Liver (tissue), 9 donors: Measurements from ENCODE around the gene ZBTB7B. TPM values are rescaled to one million over a fixed set of nuclear protein-coding genes. Genes with fewer than 3 reads are reported as not detected.

Source experiments
- DNase-seq: peaks from one replicate; pipeline ENCODE4 v3.0.0-alpha.2; 2017; ENCODE audit warnings: low spot score
- H3K27ac ChIP-seq, 2 donors: one replicate each; pipeline ENCODE4 v1.7.0; 2013; ENCODE audit warnings: inconsistent platforms in 2 of 2, low read length in 2 of 2, control low read depth in 1 of 2, low read depth in 1 of 2, mild to moderate bottlenecking in 1 of 2
- H3K27me3 ChIP-seq, 4 donors: one replicate each; pipeline versions ENCODE4 v1.6.1 to v1.7.0; 2013; ENCODE audit warnings: low read length in 3 of 4, inconsistent platforms in 1 of 4, mild to moderate bottlenecking in 1 of 4, moderate library complexity in 1 of 4; ENCODE audit not compliant: control insufficient read depth in 4 of 4, insufficient read depth in 4 of 4
- H3K36me3 ChIP-seq, 4 donors: one replicate each; pipeline versions ENCODE4 v1.6.1 to v1.7.0; 2013; ENCODE audit warnings: low read length in 3 of 4, mild to moderate bottlenecking in 3 of 4, low read depth in 1 of 4, moderate library complexity in 1 of 4; ENCODE audit not compliant: control insufficient read depth in 4 of 4, insufficient read depth in 3 of 4
- H3K4me1 ChIP-seq, 4 donors: one replicate each; pipeline versions ENCODE4 v1.6.1 to v1.7.0; 2013; ENCODE audit warnings: low read length in 3 of 4, mild to moderate bottlenecking in 3 of 4, moderate library complexity in 1 of 4; ENCODE audit not compliant: control insufficient read depth in 4 of 4, insufficient read depth in 4 of 4
- H3K4me3 ChIP-seq, 3 donors: one replicate each; pipeline versions ENCODE4 v1.6.1 to v1.7.0; 2013; ENCODE audit warnings: low read length in 3 of 3, control low read depth in 1 of 3, low read depth in 1 of 3, mild to moderate bottlenecking in 1 of 3
- H3K9ac ChIP-seq, 2 donors: one replicate each; pipeline ENCODE4 v1.7.0; 2013; ENCODE audit warnings: low read length in 2 of 2, mild to moderate bottlenecking in 2 of 2, moderate library complexity in 2 of 2, control low read depth in 1 of 2, low read depth in 1 of 2
- H3K9me3 ChIP-seq, 4 donors: one replicate each; pipeline versions ENCODE4 v1.6.1 to v1.7.0; 2013; ENCODE audit warnings: low read length in 3 of 4; ENCODE audit not compliant: control insufficient read depth in 4 of 4
- EGR1 ChIP-seq, 2 donors: IDR thresholded peaks; 2 replicates each; pipeline ENCODE4 v1.6.1; 2016 to 2018; ENCODE audit warnings: antibody characterized with exemption in 2 of 2, low read depth in 2 of 2
- FOXA1 ChIP-seq: IDR thresholded peaks from 2 replicates; pipeline ENCODE4 v1.6.1; 2016; ENCODE audit warnings: antibody characterized with exemption
- GABPA ChIP-seq, 2 donors: IDR thresholded peaks in 1 of 2; conservative IDR thresholded peaks in 1 of 2; 2 replicates each; pipeline ENCODE4 v1.6.1; 2016; ENCODE audit warnings: antibody characterized with exemption in 2 of 2, mild to moderate bottlenecking in 1 of 2, moderate library complexity in 1 of 2
- HNF4A ChIP-seq, 2 donors: conservative IDR thresholded peaks; 2 replicates each; pipeline ENCODE4 v1.6.1; 2016; ENCODE audit warnings: antibody characterized with exemption in 2 of 2, mild to moderate bottlenecking in 2 of 2
- HNF4G ChIP-seq: IDR thresholded peaks from 2 replicates; pipeline ENCODE4 v1.6.1; 2016; ENCODE audit warnings: antibody characterized with exemption
- JUND ChIP-seq, 2 donors: IDR thresholded peaks; 2 replicates each; pipeline ENCODE4 v1.6.1; 2016; ENCODE audit warnings: antibody characterized with exemption in 2 of 2
- NR2F2 ChIP-seq: IDR thresholded peaks from 2 replicates; pipeline ENCODE4 v1.6.1; 2016; ENCODE audit warnings: antibody characterized with exemption
- RAD21 ChIP-seq, 2 donors: IDR thresholded peaks; 2 replicates each; pipeline ENCODE4 v1.6.1; 2016; ENCODE audit warnings: antibody characterized with exemption in 2 of 2, mild to moderate bottlenecking in 2 of 2
- RXRA ChIP-seq, 2 donors: IDR thresholded peaks; 2 replicates each; pipeline ENCODE4 v1.6.1; 2017 to 2018; ENCODE audit warnings: antibody characterized with exemption in 2 of 2, mild to moderate bottlenecking in 1 of 2
- SP1 ChIP-seq: IDR thresholded peaks from 2 replicates; pipeline ENCODE4 v1.6.1; 2018; ENCODE audit warnings: antibody characterized with exemption, mild to moderate bottlenecking
- TAF1 ChIP-seq: conservative IDR thresholded peaks from 2 replicates; pipeline ENCODE4 v1.6.1; 2016; ENCODE audit warnings: antibody characterized with exemption, mild to moderate bottlenecking
- YY1 ChIP-seq: IDR thresholded peaks from 2 replicates; pipeline ENCODE4 v1.6.1; 2016; ENCODE audit warnings: antibody characterized with exemption, mild to moderate bottlenecking
- WGBS: extraction: QIAGEN DNeasy Blood & Tissue Kit; methylation state at CpG from one replicate; pipeline ENCODE4 v1.1.7; 2013; 5-methylcytosine and 5-hydroxymethylcytosine counted together
- polyA plus RNA-seq, 2 donors: library from polyadenylated mRNA; stranded (reverse) in 1 of 2; unstranded in 1 of 2; fragments of 200-250 nt in 1 of 2; fragments of >200 nt in 1 of 2; fragmentation: Nextera tagmentation in 1 of 2; extraction: Ambion mirVana in 1 of 2; gene quantifications; one replicate each; pipeline versions ENCODE4 v1.2.1 to v1.2.3, GENCODE V29; 2013 to 2015
- total RNA-seq, 2 donors: library from RNA; depleted of rRNA; stranded (reverse); fragments of >200 nt; gene quantifications; one replicate each; pipeline ENCODE4 v1.2.3, GENCODE V29; 2014
- TF ChIP-seq, protein P1 (sequence below): IDR thresholded peaks from 2 replicates; pipeline ENCODE4 v1.6.1; 2016; ENCODE audit warnings: antibody characterized with exemption
- TF ChIP-seq, protein P2 (sequence below): IDR thresholded peaks from 2 replicates; pipeline ENCODE4 v1.6.1; 2016; ENCODE audit warnings: antibody characterized with exemption, mild to moderate bottlenecking
- donor health status: healthy.
- donor health status: healthy.
- donor health status: healthy.
- donor health status: healthy.
- donor health status: healthy.

ZBTB7B gene
- total and polyA plus RNA-seq, 4 donors, result 7.0 to 50.2 (median 21.1) TPM

DNA sequence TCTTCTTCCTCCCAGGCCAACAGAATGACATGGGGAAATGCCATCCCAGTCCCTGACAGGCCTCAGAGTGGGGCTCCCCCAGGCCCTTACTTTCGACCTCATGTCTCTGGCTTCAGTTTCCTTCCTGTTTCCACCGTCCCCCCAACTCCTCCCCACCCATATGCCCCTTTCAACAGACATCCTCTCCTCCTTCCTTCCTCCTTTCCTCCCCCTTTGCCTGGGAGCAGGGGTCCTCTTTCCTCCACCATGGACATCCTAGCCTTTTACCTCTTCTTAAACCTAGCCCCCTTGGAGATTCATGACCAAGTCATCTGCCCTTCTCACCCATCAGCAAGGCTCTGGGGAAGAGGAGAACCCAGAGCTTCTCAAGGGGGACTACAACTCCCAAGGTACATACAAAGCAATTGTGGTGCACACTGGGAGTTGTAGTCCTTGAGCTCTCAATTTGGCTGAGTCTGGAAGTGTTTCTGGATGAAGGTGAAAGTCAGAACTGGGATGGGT is 4.0 kb downstream of the ZBTB7B start:
- Histone ChIP-seq H3K4me3 (no peak overlapping the region), H3K9ac (peak overlapping the region in 1 of 2 donors; percentile 51), H3K4me1 (peaks cover 52 to 75% (median 67%) of the 10 kb centered on the region in 4 donors), H3K36me3 (no peaks in the 10 kb centered on the region), H3K27me3 (no peaks in the 10 kb centered on the region), H3K9me3 (no peaks in the 10 kb centered on the region), H3K27ac (peak overlapping the region; percentile 87 to 99)
- WGBS, result 56% methylated on average over 2 of the region's 2 CpGs
- no peak for DNase-seq
- TF ChIP-seq FOXA1 (no peak), YY1 (no peak), HNF4A (conservative IDR thresholded peaks at IDR 0.05) (no peak), HNF4G (no peak), RAD21 (IDR thresholded peaks at IDR 0.05) (no peak), TAF1 (no peak), EGR1 (IDR thresholded peaks at IDR 0.05; ENCODE audit: low read depth in 2 of 2) (no peak), JUND (IDR thresholded peaks at IDR 0.05) (no peak), NR2F2 (no peak), GABPA (IDR thresholded peaks at IDR 0.05 in 1 of 2, conservative IDR thresholded peaks at IDR 0.05 in 1 of 2) (no peak)
- TF ChIP-seq, protein P1, sequence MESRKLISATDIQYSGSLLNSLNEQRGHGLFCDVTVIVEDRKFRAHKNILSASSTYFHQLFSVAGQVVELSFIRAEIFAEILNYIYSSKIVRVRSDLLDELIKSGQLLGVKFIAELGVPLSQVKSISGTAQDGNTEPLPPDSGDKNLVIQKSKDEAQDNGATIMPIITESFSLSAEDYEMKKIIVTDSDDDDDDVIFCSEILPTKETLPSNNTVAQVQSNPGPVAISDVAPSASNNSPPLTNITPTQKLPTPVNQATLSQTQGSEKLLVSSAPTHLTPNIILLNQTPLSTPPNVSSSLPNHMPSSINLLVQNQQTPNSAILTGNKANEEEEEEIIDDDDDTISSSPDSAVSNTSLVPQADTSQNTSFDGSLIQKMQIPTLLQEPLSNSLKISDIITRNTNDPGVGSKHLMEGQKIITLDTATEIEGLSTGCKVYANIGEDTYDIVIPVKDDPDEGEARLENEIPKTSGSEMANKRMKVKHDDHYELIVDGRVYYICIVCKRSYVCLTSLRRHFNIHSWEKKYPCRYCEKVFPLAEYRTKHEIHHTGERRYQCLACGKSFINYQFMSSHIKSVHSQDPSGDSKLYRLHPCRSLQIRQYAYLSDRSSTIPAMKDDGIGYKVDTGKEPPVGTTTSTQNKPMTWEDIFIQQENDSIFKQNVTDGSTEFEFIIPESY, result no peak

DNA sequence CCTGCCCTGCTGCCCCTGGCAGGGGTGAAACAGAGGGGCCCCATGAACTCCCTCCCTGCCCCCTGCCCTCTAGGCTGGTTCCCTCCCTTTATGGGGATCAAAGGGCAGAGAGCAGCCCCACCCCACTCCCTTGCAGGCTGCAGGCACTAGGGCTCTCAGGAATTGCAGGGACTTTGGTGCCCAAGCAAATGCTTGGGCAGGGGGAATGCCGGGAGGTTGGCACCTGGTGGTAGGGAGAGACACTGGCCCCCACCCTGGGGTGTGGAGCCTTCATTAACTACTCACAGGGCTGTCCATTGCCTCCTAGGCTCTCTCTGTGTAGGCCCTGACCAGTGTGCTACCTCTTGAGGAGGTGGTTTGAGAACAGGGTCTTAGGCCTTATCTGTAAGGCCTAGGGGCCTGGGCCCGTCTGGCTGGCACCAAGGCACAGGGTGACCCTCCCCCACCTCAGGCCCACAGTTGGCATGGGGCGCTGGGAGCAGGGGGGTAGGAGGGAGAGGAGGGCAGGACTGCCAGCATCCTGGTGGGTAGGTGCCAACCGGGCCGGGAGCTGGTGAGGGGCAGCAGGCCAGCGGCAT is 4.7 kb downstream of the ZBTB7B start:
- WGBS, result 28% methylated on average over 6 of the region's 6 CpGs

More for the DNA sequence above, 4.7 kb downstream of the ZBTB7B start:
- Histone ChIP-seq H3K36me3 (no peaks in the 10 kb centered on the region), H3K27ac (peak overlapping the region; percentile 87 to 99), H3K9ac (peak overlapping the region in 1 of 2 donors; percentile 51), H3K9me3 (no peaks in the 10 kb centered on the region), H3K4me3 (peak overlapping the region in 1 of 3 donors; percentile 9), H3K27me3 (no peaks in the 10 kb centered on the region), H3K4me1 (peaks cover 57 to 82% (median 72%) of the 10 kb centered on the region in 4 donors)
- DNase-seq, result no peak
- TF ChIP-seq SP1, result peak; percentile 54
- TF ChIP-seq HNF4G, result peak; percentile 42
- peak in 1 of 2 donors; percentile 22 for TF ChIP-seq RAD21 (IDR thresholded peaks at IDR 0.05)
- TF ChIP-seq RXRA (IDR thresholded peaks at IDR 0.05), result peak; percentile 34 to 60
- TF ChIP-seq GABPA (IDR thresholded peaks at IDR 0.05 in 1 of 2, conservative IDR thresholded peaks at IDR 0.05 in 1 of 2), result no peak
- TF ChIP-seq, protein P2, sequence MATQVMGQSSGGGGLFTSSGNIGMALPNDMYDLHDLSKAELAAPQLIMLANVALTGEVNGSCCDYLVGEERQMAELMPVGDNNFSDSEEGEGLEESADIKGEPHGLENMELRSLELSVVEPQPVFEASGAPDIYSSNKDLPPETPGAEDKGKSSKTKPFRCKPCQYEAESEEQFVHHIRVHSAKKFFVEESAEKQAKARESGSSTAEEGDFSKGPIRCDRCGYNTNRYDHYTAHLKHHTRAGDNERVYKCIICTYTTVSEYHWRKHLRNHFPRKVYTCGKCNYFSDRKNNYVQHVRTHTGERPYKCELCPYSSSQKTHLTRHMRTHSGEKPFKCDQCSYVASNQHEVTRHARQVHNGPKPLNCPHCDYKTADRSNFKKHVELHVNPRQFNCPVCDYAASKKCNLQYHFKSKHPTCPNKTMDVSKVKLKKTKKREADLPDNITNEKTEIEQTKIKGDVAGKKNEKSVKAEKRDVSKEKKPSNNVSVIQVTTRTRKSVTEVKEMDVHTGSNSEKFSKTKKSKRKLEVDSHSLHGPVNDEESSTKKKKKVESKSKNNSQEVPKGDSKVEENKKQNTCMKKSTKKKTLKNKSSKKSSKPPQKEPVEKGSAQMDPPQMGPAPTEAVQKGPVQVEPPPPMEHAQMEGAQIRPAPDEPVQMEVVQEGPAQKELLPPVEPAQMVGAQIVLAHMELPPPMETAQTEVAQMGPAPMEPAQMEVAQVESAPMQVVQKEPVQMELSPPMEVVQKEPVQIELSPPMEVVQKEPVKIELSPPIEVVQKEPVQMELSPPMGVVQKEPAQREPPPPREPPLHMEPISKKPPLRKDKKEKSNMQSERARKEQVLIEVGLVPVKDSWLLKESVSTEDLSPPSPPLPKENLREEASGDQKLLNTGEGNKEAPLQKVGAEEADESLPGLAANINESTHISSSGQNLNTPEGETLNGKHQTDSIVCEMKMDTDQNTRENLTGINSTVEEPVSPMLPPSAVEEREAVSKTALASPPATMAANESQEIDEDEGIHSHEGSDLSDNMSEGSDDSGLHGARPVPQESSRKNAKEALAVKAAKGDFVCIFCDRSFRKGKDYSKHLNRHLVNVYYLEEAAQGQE, result no peak
- peak; percentile 76 to 78 for TF ChIP-seq HNF4A (conservative IDR thresholded peaks at IDR 0.05)
- TF ChIP-seq YY1, result no peak
- TF ChIP-seq EGR1 (IDR thresholded peaks at IDR 0.05; ENCODE audit: low read depth in 2 of 2), result no peak
- no peak for TF ChIP-seq FOXA1
